ENCODE results near the gene MEX3D.

The MEX3D gene

GRCh38 chr19:1566392-1567115 is 1.6 kb downstream of the MEX3D start:
- TF ChIP-seq CTCF (IDR thresholded peaks at IDR 0.05; ENCODE audit: control insufficient read depth, insufficient read depth, low read depth, low read length, missing control alignments) = no peak
- DNase-seq (ENCODE audit: low read depth) = peak; percentile 44
- peak overlapping the region; percentile 71 for H3K4me3 ChIP-seq (ENCODE audit: control insufficient read depth, low read depth, low read length)

DNA sequence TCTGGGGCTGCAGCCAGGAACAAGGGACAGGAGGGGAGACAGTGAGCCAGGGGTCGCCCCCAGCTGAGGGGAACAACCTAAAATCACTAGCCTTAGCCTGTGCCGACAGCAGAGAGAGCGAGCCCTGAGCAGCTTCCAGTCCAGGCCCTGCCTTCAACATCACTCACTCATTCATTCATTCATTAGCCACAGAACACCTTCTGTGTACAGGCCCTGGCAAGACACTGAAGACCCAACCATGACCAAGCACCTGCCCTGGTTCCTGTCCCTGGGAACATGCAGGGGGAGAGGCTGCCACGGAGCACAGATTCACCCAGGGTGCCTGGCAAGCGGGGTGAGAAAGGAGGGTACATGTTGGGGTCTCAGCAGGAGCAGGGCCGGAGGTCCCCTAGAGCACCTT is 4.9 kb downstream of the MEX3D start:
- DNase-seq (ENCODE audit: low read depth) = no peak
- no peak for TF ChIP-seq CTCF (IDR thresholded peaks at IDR 0.05; ENCODE audit: control insufficient read depth, insufficient read depth, low read depth, low read length, missing control alignments)
- H3K4me3 ChIP-seq (ENCODE audit: control insufficient read depth, low read depth, low read length) = no peak overlapping the region

- no peak overlapping the region for H3K4me3 ChIP-seq (ENCODE audit: control insufficient read depth, low read depth, low read length)
- no peak for TF ChIP-seq CTCF (IDR thresholded peaks at IDR 0.05; ENCODE audit: control insufficient read depth, insufficient read depth, low read depth, low read length, missing control alignments)
Observed at GRCh38 chr19:1561236-1561842, 6.8 kb downstream of the MEX3D start.

DNA sequence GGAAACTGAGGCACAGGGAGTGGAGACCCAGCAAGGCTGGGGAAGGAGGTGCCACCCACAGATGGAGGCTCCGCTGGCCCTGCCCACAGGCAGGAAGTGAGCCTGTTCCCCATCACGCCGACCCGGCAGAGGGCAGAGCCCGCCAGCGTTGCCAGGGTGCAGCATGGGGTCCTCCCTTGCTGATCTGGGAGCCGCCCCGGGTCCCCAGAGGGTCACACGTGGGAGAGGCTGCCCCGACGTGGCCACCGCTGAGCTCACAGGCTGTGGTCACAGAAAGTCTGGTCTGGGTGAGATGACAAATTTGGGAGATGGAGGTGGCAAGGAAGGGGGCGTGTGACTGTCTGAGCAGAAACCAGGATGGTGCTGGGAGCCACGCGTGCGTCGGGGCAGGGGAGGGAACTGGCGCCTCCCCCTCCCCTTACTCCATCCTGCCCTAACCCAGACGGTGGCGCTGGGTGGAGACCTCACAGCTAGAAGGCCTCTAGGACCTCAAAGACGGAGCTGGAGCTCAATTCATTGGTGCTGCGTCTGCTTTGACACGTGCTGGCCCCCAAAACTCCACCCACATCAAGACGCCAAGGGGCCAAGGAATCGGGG is 7.7 kb downstream of the MEX3D start:
- no peak for DNase-seq (ENCODE audit: low read depth)
- TF ChIP-seq CTCF (IDR thresholded peaks at IDR 0.05; ENCODE audit: control insufficient read depth, insufficient read depth, low read depth, low read length, missing control alignments) = no peak
- H3K4me3 ChIP-seq (ENCODE audit: control insufficient read depth, low read depth, low read length) = no peak overlapping the region

More at GRCh38 chr19:1561236-1561842, 6.8 kb downstream of the MEX3D start:
- no peak for DNase-seq (ENCODE audit: low read depth)

DNA sequence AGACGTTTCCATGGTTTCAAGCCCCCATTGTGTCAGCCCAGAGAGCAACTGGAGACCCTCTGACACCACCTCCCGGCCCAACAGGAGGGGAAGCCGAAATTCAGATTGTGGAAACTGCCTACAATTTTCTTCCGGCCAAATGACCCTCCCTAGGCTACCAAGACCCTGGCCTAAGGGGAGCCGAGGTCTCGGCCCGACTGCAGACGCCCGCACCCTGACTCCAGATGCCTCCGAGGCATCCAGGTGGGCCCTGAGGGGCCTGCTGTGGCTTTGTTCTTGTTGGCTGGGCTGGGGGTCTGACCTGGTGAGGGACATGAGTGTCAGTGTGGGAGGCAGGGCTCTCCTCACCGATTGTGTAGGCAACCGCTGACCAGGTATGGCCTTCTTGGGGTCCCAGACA is 9.6 kb downstream of the MEX3D start:
- no peak overlapping the region for H3K4me3 ChIP-seq (ENCODE audit: control insufficient read depth, low read depth, low read length)
- DNase-seq (ENCODE audit: low read depth) = no peak
- no peak for TF ChIP-seq CTCF (IDR thresholded peaks at IDR 0.05; ENCODE audit: control insufficient read depth, insufficient read depth, low read depth, low read length, missing control alignments)

- H3K4me3 ChIP-seq (ENCODE audit: control insufficient read depth, low read depth, low read length) = no peak overlapping the region
- TF ChIP-seq CTCF (IDR thresholded peaks at IDR 0.05; ENCODE audit: control insufficient read depth, insufficient read depth, low read depth, low read length, missing control alignments) = no peak
- no peak for DNase-seq (ENCODE audit: low read depth)
Observed at GRCh38 chr19:1556390-1557070, 11.6 kb downstream of the MEX3D start.
